DLD1 (cell line): ENCODE measurements around the gene BID.
"Not testable (repeated sequence)": the region's sequence is repeated elsewhere in the genome, so short reads cannot be mapped to it uniquely, and the experiment has no call there.

Experiments used
- in situ Hi-C: cut with HindIII; loops from 2 replicates; pipeline ENCODE4 v1.10.0; 2017; ENCODE audit warnings: low sequenced_read_pairs

The BID gene

DNA sequence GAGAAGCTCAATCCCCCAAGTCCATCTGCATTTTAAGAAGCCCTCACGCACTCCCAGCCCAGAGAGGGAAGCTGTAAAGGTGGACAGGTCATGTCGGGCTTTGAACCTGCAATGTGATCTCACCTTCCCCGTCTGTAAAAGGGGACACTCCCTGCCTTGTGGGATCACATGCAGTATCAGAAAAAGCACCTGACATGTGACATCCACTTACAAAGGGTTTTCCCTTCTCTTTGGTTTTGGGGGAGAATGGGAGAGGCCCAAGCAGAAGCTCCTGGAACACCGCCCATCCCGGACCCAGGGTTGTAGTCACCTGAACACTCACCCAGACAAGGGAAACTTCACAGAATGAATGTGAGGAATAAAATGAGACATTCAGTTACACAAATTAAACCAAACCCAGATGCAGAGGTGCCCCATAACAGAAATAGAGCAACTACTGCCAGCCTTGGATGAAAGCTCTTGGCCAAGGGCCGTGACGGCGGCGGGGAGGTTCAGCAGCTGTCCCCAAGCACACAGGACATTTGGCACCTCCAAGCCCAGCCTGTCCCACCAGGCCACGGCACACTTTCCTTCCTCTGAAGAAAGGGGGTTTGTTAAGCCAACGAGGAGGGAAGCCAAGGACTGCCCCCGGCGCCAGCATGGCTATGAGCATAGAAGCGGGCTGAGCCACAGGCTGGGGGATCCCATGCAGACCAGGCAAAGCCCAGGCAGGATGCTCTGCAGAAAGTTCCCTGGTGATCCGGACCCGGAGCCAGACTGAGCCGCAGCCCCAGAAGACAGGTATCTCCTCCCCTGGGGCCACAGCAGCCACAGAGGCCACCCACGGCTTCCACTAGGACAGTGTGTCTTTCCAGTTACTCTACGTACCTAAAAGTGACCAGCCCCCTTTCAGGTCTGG lies 3.8 kb downstream of the BID start:
- in situ Hi-C loops, result no loop called here

DNA sequence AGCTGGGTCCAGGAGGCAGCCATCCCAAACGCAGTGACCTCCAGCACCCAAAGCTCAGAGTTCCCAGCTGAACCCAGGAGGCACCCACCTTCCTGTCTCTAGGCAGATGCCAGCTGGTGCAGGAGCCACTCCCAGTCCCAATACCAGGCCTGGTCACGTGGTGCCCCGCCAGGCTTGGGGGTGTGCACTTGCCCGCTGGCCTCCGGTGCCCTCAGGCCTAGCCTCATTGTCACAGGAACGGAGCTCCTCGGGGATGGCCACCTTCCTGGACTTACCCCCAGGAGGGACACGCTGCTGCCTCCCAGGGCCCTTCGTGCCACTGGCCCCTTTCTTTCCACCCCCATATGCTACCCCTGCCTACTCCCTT lies 4.6 kb downstream of the BID start:
- in situ Hi-C loops, result no loop called here

DNA sequence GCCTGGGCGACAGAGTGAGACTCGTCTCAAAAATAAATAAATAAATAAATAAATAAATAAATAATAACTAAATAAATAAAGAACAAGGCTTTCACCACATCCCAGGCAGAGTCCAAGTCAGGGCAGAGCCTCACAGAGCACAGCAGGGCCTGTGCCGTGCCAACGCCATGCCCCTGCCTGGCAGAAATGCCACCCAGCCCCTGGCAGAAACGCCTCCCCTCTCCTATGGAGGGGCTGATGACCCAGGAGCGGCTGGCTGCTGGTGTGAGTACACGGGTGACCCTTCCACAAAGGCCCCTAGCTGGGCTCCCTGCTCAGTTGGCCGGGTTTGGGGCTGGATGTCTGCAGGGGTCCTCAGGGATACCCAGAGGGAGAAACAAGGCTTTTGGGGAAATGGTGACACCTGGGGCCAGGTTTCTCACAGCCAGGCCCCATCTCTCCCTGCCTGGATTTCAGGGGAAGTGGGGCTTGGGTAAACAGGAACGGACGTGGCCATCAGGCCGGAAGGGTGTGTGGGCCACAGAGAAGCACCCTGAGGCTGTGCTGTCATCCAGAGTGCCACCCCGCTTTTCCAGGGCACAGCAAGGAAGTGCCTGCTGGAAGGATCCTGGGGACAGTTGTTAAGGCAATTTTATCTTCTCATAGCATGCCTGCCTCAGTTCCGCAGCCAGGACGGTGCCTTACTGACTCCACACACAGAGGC lies 5.1 kb downstream of the BID start:
- in situ Hi-C loops, result no loop called here

DNA sequence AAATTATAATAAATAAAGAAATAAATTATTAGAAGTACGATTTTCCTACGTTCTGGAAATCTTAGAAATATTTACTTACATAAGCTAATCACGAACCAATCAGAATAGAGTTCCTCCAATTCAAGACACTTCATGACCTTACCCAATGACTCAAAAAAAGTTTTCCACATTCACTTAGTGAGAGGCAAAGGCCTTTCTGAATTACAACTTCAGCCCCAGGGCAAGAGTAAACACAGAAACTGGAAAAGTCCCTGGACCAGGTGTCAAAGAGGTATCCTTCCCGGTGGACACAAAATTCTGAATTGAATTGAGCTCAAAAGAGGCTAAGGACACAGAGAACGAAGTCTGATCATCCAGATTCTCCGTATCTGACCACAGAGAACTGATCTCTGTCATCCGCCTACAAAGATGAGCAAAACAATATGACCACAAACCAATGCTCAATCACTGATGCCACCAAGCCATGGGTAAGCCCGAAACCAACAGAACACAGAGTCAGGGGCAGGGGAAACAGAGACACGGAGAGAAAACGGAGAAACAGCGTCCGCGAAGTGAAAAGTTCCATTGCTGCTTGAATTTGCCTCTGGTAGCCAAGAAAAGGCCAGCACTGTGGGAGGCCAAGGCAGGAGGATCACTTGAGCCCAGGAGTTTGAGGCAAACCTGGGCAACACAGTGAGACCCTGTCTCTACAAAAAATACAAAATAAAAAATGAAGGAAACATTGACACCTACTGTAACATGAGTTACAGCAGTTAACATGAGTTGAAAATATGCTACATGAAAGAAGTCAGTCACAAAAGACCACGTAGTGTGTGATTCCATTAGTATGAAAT lies 6.8 kb downstream of the BID start:
- in situ Hi-C loops, result no loop called here

DNA sequence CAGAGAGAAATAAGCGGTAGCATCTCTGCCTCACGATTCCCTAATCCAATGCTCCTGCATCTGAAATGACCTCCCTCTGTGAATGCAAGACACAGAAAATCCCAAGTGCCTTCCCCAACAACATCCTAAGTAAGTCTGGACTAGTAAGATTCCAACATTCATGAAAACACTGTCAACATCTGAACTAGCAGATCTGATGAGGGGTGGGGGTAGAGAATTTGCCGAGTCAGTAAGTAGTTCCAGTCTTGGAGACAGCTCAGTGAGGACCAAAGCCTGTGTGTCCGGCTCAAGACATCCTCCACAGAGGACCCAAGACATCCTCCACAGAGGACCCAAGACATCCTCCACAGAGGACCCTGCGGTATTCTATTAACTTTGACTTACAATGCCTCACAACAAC lies 9.4 kb downstream of the BID start:
- in situ Hi-C loops, result not testable (repeated sequence)

DNA sequence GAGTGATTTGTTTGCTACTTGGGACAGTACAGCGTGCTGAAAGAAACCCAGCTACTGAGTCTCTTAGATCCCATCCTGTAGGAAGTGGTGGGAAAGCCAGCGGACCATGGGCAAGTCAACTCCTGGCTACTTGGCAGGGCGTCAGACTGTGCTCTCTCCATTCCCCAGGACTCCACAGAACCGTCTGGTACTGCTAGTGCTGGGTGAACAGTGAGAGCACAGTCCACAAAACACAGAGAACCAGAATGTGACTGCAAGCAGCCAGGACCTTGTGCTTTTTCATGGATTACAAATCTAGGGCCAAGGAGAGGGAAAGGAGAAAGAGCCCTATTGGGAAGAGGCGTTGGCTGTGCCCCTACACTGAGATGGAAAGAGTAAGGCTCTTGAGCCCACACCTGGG lies 10.2 kb downstream of the BID start:
- in situ Hi-C loops, result no loop called here

DNA sequence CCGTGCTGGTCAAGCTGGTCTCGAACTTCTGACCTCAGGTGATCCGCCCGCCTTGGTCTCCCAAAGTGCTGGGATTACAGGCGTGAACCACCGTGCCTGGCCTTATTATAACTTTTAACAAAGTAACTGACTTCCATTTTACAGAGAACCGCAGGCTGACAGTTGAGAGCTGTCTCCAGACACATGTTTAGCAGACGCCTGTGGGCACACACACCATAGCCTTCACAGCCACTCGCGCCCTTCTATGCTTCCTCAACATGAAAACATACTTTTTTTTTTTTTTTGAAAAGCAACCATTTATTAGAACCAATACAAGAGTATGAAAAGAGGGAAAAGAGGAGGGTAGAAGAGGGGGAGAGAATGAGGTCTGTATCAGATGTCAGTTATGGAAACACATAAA lies 10.8 kb downstream of the BID start:
- in situ Hi-C loops, result not testable (repeated sequence)

DNA sequence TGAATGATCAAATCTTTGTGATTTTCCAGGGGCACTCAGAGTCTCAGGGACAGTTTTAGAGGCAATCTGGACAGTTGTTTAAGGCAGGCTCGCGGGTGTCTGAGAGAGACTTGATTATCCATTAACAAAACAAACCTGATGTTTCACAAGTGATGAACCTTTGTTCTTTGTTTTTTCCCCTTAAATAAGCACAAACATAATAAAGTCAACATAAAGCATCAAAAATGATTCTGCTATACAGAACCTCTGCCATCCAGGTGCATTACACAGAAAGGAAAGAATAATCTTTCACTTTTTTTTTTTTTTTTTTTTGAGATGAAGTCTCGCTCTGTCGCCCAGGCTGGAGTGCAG lies 13.2 kb downstream of the BID start:
- in situ Hi-C loops, result no loop called here

DNA sequence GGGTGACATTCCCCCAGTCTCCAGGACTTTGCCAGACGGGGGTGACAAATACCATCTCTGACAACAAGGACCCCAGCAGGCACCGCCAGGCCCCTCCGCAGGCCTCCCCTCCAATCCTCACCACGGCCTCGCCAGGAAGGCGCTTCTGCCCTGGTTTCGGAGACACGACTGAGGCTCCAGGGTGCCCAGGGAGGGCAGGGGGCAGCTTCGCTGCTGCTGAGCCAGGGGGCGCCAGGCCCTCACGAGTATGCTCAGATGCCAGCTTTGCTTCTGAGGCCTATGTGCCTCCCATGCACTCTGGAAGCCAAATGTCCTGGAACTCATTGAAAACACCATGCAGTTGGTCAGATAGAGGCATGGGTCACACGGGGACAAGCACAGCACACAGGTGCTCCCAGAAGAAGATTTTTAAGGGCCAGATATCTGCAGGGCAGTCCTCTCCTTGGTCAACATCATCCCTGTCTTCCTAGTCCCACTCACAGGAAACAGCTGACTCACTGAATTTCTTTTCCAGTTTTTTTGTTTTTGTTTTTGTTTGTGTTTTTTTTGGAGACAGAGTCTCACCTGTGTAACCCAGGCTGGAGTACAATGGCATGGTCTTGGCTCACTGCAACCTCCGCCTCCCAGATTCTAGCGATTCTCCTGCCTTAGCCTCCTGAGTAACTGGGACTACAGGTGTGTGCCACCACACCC lies 19.9 kb downstream of the BID start:
- in situ Hi-C loops, result no loop called here

DNA sequence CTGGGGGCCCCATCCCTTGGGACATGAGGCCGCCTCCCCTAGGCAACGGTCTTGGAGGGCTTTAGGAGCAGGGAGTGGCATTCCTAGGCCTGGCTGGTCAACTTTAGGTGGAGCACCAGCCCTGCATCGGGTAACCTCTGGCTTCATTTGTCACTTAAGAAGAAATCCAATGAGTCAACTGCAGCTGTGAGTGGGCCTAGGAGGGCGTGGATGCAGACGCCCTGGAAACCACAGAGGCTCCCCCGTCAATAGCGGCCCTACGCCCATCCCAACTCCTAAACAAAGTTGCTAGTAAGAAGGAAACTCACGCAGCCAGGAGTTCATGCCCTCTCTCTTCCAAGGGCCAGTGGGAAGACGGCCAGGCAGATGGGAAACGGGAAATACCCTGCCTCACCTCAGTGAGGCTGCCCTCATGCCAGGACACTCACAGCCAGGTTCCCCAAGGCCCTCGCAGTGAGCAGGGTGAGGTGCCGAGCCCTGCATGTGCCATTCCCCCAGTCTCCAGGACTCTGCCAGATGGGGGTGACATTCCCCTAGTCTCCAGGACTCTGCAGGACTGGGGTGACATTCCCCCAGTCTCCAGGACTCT lies 20.8 kb downstream of the BID start:
- in situ Hi-C loops, result no loop called here

DNA sequence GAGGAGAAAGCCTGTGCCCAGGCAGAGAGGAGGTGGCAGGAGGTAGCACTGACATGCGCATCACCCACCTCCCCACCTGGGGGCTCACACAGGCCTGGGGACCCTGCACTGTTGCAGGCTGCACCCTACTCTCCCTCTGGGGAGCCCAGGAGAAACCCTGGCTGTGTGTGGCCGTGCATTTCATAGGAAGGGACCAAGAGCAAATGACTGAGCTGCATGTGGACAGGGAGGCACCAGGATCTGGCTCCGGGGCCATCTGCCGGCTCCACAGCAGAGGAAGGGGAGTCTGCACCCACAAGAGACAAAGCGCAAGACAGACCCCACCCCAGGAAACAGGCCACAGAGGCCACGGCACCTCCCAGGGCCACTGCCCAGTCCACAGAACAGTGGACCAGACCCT lies 22.7 kb downstream of the BID start:
- in situ Hi-C loops, result no loop called here

DNA sequence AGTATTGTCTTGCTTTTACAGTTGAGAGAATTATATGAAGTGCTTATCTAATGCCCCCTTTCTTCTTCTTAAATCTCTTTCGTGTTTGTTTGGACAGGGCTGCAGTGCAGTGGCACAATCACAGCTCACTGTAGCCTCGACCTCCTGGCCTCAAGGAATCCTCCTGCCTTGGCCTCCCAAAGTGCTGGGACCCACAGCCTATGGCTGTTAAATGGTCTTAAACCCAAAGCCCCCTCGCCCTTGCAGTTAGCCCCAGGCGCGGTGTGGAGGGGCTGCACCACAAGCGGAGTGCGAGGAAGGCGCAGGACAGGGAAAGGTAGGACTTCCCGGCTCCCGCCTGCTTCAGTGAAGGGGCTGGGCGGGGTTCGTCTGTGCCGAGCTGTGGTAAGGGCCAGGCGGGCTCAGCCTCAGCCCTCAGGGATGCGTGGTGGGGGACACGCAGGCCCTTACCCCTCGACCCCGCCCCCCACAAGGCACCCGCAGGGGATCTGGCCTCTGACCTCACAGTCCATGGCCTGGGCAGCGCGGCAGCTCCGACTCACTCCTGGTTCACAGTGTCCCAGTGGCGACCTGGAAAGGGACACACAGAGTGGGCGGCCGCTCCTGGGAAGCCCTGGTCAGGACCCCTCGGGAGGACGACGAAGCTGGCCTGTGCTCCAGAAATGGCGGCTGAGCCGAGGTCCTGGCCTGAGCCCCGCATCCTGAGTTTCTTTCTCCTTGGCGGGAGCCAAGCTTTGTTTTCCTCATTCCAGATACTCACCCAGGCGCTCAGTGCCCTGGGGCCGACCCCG lies 24.5 kb downstream of the BID start:
- in situ Hi-C loops, result no loop called here

DNA sequence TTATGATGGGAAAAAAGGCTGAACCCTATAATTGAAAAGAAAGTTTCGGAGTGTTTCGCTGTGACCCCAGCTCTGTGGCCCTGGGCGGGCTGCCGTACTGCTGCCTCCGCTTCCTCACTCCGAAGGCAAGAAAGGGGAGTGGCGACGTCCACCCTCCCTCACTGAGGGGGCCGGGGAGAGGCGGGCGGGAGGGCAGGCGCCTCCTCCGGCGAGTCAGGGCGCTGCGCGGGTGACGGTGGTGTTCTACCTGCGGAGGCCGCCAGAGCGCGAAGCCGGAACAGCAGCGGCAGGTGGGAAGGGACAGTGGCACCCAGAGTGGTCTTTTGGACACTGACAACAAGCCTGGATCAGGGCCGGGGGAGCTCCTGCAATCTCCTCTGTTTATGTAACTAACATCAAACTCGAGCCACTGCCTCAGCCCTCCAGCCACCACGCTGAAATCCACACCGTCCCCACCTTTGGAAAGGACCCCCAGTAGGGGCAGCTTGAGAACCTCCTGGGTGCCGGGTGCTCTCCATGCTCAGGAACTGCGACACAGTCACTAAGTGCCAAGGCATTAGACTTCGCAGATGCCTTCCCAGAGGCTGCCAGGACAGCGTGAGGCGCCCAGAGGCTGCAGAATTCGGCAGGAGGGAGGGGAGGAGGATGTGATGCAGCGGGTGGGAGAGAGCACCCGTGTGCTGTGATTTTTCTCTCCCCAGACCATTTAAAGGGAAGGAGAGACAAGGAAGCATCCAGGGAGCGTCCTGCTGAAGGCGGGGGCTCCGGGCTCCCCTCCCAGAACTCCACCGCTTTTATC lies 25.5 kb downstream of the BID start:
- in situ Hi-C loops, result no loop called here

DNA sequence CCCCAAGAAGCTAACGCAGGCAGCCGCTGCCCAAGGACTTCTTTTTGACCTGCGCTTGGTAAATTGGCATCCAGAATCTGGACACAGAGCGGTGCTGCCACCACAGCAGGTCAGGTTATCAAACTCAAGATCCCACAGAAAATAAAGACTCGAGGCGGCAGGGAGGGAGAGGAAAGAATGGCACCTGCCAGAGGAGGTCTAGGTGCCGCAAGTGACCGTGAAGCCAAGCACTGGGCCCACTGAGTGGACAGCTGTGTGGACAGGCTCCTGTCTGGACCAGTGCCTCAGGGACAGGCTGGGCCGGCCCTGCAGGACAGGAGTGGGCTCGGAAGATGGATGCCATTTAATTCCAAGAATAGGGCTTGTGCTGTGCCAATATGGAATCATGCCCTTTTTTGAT lies 27.4 kb downstream of the BID start:
- in situ Hi-C loops, result no loop called here

DNA sequence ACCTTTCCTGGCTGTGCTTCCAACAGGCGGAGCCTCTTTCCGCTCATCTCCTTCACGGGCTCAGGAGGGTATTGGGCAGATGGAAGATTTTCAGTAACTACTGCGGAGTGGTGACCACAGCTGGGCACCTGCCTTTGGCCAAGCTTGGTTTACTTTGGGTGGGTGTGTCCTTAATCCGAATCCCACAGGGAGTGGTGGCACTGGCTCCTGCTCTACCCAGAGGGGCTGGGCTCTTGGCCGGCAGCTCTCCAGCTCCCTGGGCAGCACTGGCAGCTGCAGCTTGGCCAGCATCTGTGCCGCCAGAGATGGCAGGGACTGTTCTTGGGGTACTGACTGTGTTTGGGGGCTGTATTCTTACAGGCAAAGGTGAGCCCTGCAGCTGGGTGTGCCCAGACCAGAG lies 29.8 kb downstream of the BID start:
- in situ Hi-C loops, result no loop called here

DNA sequence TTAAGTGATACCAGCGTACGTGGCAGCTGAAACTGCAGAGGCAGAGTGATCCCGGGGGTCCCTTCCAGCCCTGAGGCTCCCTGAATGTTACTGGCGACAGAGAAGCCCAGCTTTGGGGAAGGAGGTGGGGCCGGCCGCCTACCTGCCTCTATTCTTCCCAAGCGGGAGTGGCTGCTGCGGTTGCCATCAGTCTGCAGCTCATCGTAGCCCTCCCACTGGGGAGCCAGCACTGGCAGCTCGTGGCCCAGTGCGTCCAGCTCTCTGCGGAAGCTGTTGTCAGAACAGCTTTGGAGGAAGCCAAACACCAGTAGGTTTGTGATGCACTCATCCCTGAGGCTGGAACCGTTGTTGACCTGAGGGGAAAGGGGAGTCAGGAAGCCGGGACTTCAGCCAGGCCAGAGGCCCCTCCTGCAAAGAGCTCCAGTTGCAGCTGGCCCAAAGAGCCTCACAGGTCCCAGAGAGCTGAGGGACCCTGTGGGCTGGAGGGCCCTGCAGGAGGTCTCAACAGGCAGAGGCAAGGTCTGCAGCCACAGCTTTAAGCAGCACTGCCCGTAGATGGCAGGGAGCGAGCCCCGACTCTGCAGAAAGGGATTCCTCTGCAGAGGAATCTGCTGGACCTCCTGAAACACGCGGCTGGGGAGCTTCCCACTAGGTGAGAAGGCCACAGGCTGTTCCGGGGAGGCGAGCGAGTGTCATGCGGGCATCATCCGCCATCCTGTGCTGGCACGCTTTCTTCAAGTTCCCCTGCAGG lies 30.4 kb downstream of the BID start:
- in situ Hi-C loops, result no loop called here

DNA sequence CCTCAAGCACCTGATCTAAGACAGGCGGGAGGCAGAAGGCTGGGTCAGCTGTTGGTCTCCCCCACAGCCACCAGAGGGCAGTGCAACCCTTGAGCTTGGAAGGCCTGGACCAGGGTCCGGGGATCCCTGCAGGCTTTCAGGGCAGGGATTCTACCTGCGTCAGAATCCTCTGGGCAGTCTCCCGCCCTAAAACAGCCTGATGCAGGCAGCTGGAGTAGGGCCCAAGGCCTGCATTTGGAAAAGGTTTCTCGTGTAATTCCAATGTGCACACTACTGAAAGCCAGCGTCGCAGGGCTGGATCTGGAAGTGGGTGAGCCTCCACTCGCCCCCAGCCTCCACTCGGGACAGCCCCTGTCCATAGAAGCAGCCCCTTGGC lies 31.8 kb downstream of the BID start:
- in situ Hi-C loops, result no loop called here

DNA sequence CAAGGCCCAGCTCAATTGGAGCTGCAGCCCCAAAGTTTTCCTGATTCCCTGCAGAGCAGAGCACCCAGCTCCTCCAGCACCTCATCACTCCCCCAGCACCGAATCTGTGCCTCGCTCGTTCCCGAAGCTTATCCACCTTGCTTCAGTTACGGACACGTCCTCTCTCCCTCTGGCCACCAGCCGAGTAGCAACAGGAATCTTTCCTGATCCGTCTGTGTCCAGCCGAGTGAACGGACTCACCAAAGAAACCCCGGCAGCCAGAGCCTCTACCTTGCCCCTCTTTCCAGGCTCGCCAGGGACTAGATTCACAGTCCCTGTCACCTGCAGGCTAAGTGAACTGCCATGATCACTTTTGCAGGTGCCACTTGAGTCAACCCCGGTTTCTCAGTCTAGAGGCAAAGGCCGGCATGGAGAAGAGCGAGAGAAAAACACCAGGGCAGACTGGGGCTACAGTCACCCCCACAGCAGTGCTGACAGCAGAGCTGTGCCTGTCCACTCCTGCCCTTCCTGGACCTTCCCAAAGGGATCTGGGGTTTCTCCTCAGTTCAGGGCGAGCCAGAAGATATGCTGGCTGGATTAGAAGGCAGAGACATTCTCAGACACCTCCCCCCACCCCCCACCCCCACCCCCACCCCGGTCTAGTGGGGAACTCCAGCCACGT lies 32.3 kb downstream of the BID start:
- in situ Hi-C loops, result no loop called here
